Stromal cell of bone marrow (primary cell): ENCODE measurements around the gene IL17B.

ENCODE experiments used
- DNase-seq: peaks from one replicate; pipeline ENCODE4 v3.0.0-alpha.2; 2012; ENCODE audit warnings: low read depth

The IL17B gene

GRCh38 chr5:149379177-149379761 lies at the start of gene IL17B:
IL17B (minus strand) TSS chr5:149379292; CDS start chr5:149379225, 67 bp downstream.
- DNase-seq, result no peak

DNA sequence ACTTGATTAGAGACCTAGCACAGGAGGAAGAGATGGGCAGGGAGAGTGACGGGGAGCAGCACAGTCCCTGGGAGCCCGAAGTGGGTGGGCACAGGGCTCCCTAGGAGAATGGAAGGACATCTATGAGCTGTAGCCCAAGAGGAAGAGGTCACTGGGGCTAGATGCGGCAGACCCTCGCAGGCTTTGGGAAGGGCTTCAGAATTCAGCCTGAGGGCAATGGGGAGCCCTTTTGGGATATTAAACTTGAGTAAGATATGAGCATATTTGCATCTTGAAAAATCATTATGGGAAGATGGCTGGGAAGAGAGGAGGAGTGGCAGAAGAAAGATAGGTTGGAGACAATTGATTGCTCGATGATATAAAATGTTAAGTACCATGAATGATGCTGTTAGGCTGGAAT lies 48.9 kb upstream of the IL17B start:
- DNase-seq, result no peak

- DNase-seq, result no peak
Observed at GRCh38 chr5:149427374-149427773, 48.3 kb upstream of the IL17B start.

- DNase-seq, result no peak
Observed at GRCh38 chr5:149426931-149427330, 47.8 kb upstream of the IL17B start.

DNA sequence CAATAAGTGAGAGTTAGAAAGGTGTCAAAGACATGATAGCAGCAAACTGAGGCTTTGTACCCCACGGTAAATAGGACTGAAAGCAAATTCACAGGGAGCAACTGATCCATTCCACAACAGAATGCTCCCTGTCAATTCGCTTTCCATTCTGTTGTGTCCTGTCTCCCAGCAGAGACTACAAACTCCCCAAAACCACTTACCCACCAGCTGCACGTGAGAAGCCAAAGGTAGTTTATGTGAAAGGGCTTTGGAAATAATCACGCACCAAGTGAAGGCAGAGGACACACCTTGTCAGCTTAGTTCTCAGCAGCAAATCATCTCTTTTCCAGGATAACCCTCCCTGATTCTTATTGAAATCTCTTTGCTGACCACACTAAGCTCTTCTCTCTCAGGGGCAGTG lies 46.6 kb upstream of the IL17B start:
- no peak for DNase-seq

- DNase-seq, result no peak
Observed at GRCh38 chr5:149424371-149425315, 45.6 kb upstream of the IL17B start.

GRCh38 chr5:149423794-149424268 lies 44.7 kb upstream of the IL17B start:
- no peak for DNase-seq

DNA sequence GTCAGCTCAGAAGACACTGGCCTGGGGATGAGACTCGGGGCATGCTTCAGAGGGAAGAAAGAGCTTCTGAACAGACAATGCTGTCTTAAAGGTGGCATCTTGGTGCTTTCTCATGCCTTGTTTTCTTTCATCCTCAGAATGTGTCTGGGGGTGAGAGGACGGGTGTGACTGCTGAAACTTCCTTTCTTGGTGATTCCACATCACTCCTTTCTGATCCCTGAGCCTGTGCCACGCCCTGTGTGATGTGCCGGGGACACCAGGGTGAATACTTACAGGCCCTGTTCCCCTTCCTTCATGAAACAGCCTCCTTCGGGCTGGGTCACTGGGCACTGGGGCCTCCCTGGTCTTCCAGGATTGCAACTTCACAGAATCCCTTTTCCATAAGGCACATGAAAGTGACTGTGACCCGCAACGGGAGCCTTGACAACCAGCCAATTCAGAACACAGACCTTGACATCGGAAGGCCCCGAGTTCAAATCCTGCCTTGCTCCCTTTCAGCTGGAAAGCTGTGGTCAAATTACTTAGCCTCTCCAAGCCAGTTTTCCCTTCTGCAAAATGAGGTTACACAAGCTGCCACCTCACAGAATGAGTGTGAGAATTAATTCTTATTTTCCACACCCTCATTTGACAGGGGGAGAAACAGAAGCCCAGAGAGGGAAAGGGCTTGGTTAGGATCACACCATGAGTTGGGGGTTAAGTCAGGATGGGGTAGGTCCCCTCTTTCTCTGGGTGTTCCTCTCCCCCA lies 44.1 kb upstream of the IL17B start:
- no peak for DNase-seq

- DNase-seq, result no peak
Observed at GRCh38 chr5:149422366-149423048, 43.4 kb upstream of the IL17B start.

DNA sequence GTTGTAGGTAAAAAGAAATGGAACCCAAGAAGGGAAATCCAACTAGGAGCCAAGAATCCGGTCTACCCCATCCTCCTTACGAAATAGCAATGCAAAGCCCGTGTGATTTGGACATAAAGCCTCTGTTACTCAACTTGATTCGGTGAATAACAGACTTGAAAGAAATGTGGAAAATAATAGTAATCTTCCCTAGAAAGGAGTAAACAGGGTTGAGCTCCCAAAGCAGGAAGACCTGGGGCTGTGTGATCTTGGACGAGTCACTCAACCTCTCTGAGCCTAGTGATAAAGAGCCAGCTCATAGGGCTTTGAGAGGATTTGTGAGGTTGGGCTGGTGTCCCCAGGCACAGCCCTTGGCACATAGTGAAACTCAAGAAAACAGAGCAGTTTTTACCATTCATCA lies 42.7 kb upstream of the IL17B start:
- DNase-seq, result no peak

- no peak for DNase-seq
Observed at GRCh38 chr5:149421372-149421685, 42.2 kb upstream of the IL17B start.

- no peak for DNase-seq
Observed at GRCh38 chr5:149420545-149421371, 41.7 kb upstream of the IL17B start.

DNA sequence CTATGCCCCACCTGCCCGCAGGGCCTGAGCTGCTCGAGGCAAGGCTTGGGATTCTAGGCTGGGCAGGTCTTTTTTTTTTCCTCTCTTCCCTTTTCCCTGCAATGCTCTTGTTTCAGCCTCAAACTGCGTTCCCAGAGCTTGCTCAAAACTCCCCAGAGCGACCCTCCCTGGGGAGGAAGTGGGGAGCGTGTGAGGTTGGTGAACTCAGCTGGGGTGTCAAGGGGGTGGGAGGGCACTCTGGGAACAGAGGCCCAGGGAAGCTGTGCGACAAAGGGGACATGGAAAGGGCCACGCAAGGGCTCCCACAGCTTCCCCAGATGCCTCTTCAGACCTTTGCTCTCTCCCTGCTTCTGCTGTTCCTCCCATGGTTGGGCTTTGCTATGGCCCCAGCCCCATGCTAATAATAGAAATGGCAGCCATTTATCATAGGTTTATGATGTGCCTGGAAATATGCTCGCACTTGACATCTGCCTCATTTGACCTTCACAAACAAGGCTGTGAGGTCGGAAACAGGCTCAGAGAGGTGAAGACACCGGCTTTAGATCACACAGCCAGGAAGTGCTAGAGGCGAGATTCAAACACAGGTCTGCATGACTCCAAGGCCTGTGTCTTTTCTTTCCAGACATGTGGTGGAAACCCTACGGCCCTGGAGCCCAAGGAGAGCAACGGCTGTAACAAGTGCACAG lies 40.9 kb upstream of the IL17B start:
- DNase-seq, result no peak

GRCh38 chr5:149419532-149419858 lies 40.4 kb upstream of the IL17B start:
- no peak for DNase-seq

DNA sequence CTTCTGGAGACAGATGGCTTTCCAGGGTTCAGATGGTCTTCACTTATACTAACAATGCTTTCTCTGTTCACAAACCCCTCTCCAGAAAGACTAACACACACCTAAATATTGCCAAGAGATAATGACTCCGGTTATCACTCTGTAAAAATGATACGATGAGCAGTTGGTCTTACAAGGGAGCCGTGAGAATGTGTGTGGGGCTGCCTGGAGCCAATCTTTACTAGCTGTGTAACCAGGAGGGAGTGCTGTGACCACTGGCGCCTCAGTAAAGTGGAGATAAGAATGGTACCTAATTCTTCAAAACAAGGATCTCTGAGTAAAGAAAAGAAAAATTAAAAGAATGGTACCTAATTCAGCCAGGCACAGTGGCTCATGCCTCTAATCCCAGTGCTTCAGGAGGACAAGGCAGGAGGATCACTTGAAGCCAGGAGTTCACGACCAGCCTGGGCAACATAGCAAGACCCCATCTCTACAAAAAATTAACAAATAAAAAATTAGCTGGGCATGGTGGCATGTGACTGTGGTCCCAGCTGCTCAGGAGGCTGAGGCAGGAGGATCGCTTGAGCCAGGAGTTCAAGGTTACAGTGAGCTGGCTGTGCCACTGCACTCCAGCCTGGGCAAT lies 39.9 kb upstream of the IL17B start:
- no peak for DNase-seq

DNA sequence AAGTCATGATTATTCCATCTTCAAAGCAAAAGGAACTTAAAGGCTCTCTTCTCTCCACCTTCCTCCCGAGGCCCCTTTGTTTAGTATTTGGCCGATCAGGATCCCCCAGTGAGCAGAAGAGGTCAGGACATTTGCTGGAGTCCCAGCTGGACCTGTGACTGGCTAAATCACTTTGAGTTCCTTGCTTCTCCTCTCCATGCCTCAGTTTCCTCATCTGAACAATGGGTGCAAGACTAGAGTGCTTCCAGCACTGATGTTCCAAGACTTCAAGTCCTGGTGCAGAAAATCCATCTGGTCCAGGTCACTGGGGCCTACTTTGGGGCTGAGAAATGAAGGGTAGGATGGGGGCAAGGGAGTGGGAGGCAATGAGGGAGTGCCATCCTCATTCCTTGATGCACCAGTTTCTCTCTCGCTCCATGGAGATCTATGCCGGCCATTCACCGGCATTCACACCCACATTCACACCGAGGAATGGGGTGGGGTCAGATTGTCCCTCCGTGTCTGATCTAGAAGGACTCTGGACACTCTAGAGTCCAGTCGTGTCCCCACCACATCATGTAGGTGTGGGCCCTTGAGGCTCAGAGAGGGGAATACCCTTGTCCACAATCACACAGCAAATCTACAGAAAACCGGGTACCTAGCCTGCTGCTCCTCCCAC lies 38.7 kb upstream of the IL17B start:
- no peak for DNase-seq

DNA sequence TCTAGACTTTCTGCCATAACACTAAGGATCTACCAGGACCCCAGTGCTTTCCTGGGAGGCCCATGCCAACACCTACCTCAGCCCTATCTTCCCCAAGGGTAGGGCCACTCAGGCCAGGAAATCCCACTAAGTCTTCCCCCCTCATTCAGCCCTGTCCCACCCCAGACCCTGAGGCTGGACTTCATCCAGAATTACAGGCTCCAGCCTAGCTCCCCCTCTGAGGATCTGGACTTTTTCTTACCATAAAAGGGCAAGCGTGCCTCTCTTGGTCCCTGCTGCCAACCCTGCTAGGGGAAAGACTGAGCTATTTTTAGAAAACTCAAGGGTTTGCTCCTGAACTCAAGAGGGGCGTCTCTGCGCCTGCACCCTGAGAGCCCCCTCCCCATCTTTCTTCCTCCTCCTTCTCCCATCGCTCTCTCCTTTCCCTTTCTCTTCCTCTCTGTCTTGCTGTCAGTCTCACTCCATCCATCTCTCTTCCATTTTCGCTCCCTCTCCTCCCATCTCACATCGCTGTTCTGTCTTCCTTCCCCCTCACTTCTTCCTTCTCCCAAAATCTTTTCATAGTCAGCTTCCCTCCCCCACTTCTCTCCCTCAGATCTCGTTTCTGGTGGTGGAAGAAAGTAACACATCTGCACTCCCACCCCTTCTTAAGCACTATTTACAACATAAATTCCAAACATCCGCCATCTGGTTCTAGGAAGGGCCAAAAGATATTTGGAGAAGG lies 38.1 kb upstream of the IL17B start:
- DNase-seq, result no peak

DNA sequence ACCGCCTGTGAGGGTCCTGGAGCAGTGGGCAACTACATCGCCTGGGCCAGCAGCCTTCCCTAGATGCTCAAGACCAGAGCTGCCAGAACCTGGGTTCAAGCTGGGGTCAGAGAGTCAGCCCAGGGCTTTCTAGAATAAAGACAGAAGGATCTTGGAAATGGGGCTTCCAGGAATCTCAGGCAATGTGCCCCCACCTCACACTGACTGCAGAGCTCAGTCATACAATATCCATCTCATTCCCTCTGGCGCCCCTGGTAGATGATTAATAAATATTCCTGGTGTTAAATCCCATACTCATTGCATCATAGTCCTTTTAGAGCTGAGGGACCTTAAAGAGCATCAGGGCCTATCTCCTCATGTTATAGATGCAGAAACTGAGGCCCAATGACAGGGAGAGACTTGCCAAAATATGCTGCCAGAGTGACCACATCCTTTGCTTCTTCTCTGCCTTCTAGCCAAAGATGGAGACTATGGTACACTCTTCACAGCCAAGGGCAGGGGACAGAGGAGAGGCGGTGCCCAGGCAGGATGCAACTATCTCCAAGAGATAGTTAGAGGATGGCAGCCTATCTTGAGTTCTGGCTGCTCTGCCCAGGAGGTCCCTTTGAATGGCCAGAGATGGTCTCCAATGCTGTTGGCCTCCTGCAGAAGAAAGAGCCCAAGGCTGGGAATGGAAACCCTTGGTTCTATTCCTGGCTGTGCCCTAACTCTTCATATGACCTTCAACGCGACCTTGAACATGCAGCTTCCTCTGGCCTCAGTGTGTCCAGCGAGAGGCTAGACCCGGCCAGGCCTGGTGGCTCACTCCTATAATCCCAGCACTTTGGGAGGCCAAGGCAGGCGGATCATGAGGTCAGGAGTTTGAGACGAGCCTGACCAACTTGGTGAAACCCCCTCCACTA lies 36.2 kb upstream of the IL17B start:
- no peak for DNase-seq
